ENCODE data around the gene KRTAP1-5. TPM values are rescaled to one million over a fixed set of nuclear protein-coding genes. Genes with fewer than 3 reads are reported as not detected.
A peak's percentile ranks its signal among the peaks of the same experiment; 100 is the strongest.

Gene KRTAP1-5
- total RNA-seq, 1 donor = 25.0 TPM

GRCh38 chr17:41018541-41018940 lies 8.5 kb downstream of the KRTAP1-5 start:
- Histone ChIP-seq H3K4me2 (ENCODE audit: insufficient read depth, low read length) (no peak overlapping the region), H3K9me3 (ENCODE audit: low read depth, low read length) (peaks cover 4% of the 10 kb centered on the region), H3K4me1 (ENCODE audit: insufficient read depth, low read length) (no peaks in the 10 kb centered on the region), H4K20me1 (ENCODE audit: insufficient read depth, low read length) (no peaks in the 10 kb centered on the region), H3K79me2 (ENCODE audit: insufficient read depth, low read length) (no peaks in the 10 kb centered on the region), H3K4me3 (ENCODE audit: insufficient read depth, low read length) (no peak overlapping the region), H3K36me3 (ENCODE audit: insufficient read depth, low read length) (no peaks in the 10 kb centered on the region), H3K27me3 (ENCODE audit: insufficient read depth, low read length) (no peaks in the 10 kb centered on the region), H3K27ac (ENCODE audit: low read depth, low read length) (no peak overlapping the region), H2AFZ (ENCODE audit: low read length) (peak overlapping the region; percentile 13)
- no peak for TF ChIP-seq CTCF (IDR thresholded peaks at IDR 0.05; ENCODE audit: extremely low read depth, low read depth, low read length)
- DNase-seq (ENCODE audit: insufficient read length, low spot score, missing footprints) = no peak

GRCh38 chr17:41016578-41017215 lies 10.3 kb downstream of the KRTAP1-5 start:
- no peak for DNase-seq (ENCODE audit: insufficient read length, low spot score, missing footprints)
- H3K79me2 ChIP-seq (ENCODE audit: insufficient read depth, low read length) = no peaks in the 10 kb centered on the region
- no peak for TF ChIP-seq CTCF (IDR thresholded peaks at IDR 0.05; ENCODE audit: extremely low read depth, low read depth, low read length)

GRCh38 chr17:41015454-41015853 lies 11.6 kb downstream of the KRTAP1-5 start:
- no peak overlapping the region for H3K27ac ChIP-seq (ENCODE audit: low read depth, low read length)
- TF ChIP-seq CTCF (IDR thresholded peaks at IDR 0.05; ENCODE audit: extremely low read depth, low read depth, low read length) = no peak

More at GRCh38 chr17:41016578-41017215, 10.3 kb downstream of the KRTAP1-5 start:
- no peaks in the 10 kb centered on the region for H4K20me1 ChIP-seq (ENCODE audit: insufficient read depth, low read length)
- peaks cover 4% of the 10 kb centered on the region for H3K9me3 ChIP-seq (ENCODE audit: low read depth, low read length)
- H2AFZ ChIP-seq (ENCODE audit: low read length) = no peak overlapping the region
- no peak overlapping the region for H3K27ac ChIP-seq (ENCODE audit: low read depth, low read length)
- no peak overlapping the region for H3K4me3 ChIP-seq (ENCODE audit: insufficient read depth, low read length)
- no peaks in the 10 kb centered on the region for H3K36me3 ChIP-seq (ENCODE audit: insufficient read depth, low read length)
- no peak overlapping the region for H3K4me2 ChIP-seq (ENCODE audit: insufficient read depth, low read length)
- H3K27me3 ChIP-seq (ENCODE audit: insufficient read depth, low read length) = no peaks in the 10 kb centered on the region
- no peaks in the 10 kb centered on the region for H3K4me1 ChIP-seq (ENCODE audit: insufficient read depth, low read length)

GRCh38 chr17:41013606-41014005 lies 13.4 kb downstream of the KRTAP1-5 start:
- Histone ChIP-seq H3K79me2 (ENCODE audit: insufficient read depth, low read length) (no peaks in the 10 kb centered on the region), H3K27me3 (ENCODE audit: insufficient read depth, low read length) (no peaks in the 10 kb centered on the region), H3K4me1 (ENCODE audit: insufficient read depth, low read length) (no peaks in the 10 kb centered on the region), H3K4me2 (ENCODE audit: insufficient read depth, low read length) (no peak overlapping the region), H3K9me3 (ENCODE audit: low read depth, low read length) (no peaks in the 10 kb centered on the region), H2AFZ (ENCODE audit: low read length) (no peak overlapping the region), H3K4me3 (ENCODE audit: insufficient read depth, low read length) (no peak overlapping the region), H4K20me1 (ENCODE audit: insufficient read depth, low read length) (no peaks in the 10 kb centered on the region), H3K27ac (ENCODE audit: low read depth, low read length) (no peak overlapping the region), H3K36me3 (ENCODE audit: insufficient read depth, low read length) (no peaks in the 10 kb centered on the region)
- TF ChIP-seq CTCF (IDR thresholded peaks at IDR 0.05; ENCODE audit: extremely low read depth, low read depth, low read length) = no peak
- no peak for DNase-seq (ENCODE audit: insufficient read length, low spot score, missing footprints)

More at GRCh38 chr17:41015454-41015853, 11.6 kb downstream of the KRTAP1-5 start:
- H3K79me2 ChIP-seq (ENCODE audit: insufficient read depth, low read length) = no peaks in the 10 kb centered on the region
- H2AFZ ChIP-seq (ENCODE audit: low read length) = no peak overlapping the region
- no peaks in the 10 kb centered on the region for H3K36me3 ChIP-seq (ENCODE audit: insufficient read depth, low read length)
- no peaks in the 10 kb centered on the region for H3K27me3 ChIP-seq (ENCODE audit: insufficient read depth, low read length)
- no peaks in the 10 kb centered on the region for H4K20me1 ChIP-seq (ENCODE audit: insufficient read depth, low read length)
- H3K9me3 ChIP-seq (ENCODE audit: low read depth, low read length) = no peaks in the 10 kb centered on the region
- no peak overlapping the region for H3K4me2 ChIP-seq (ENCODE audit: insufficient read depth, low read length)
- no peak overlapping the region for H3K4me3 ChIP-seq (ENCODE audit: insufficient read depth, low read length)
- no peaks in the 10 kb centered on the region for H3K4me1 ChIP-seq (ENCODE audit: insufficient read depth, low read length)
- no peak for DNase-seq (ENCODE audit: insufficient read length, low spot score, missing footprints)

Measured in osteoblast (primary cell).